Hepatocyte (in vitro differentiated cells): ENCODE measurements around the gene FXR1. TPM values are rescaled to one million over a fixed set of nuclear protein-coding genes. Genes with fewer than 3 reads are reported as not detected.

Experiments used
- DNase-seq: peaks from one replicate; pipeline ENCODE4 v3.0.0-alpha.2; 2016; ENCODE audit warnings: low spot score
- H2AFZ ChIP-seq: fragments of 200-600 bp; sonication (generic); 2 replicates; pipeline ENCODE4 v1.6.0; 2016; ENCODE audit warnings: antibody characterized with exemption, mild to moderate bottlenecking
- H3K27ac ChIP-seq: fragments of 200-600 bp; sonication (generic); 2 replicates; pipeline ENCODE4 v1.5.1; 2016; ENCODE audit warnings: mild to moderate bottlenecking
- H3K27me3 ChIP-seq: fragments of 200-600 bp; sonication (generic); 2 replicates; pipeline ENCODE4 v1.6.1; 2016
- H3K36me3 ChIP-seq: fragments of 200-600 bp; sonication (generic); replicated peaks from 2 replicates; pipeline ENCODE4 v1.5.1; 2016; ENCODE audit warnings: low read depth; ENCODE audit not compliant: insufficient read depth
- H3K4me1 ChIP-seq: fragments of 200-600 bp; sonication (generic); 2 replicates; pipeline ENCODE4 v1.5.1; 2016; ENCODE audit warnings: mild to moderate bottlenecking, moderate library complexity; ENCODE audit not compliant: insufficient read depth
- H3K4me2 ChIP-seq: fragments of 200-600 bp; sonication (generic); 2 replicates; pipeline ENCODE4 v1.6.0; 2016
- H3K4me3 ChIP-seq: fragments of 200-600 bp; sonication (generic); 2 replicates; pipeline ENCODE4 v1.5.1; 2016; ENCODE audit warnings: mild to moderate bottlenecking
- H3K79me2 ChIP-seq: fragments of 200-600 bp; sonication (generic); 2 replicates; pipeline ENCODE4 v1.6.0; 2017; ENCODE audit warnings: mild to moderate bottlenecking
- H3K9me2 ChIP-seq: fragments of 200-600 bp; sonication (generic); replicated peaks from 2 replicates; pipeline ENCODE4 v1.6.0; 2017; ENCODE audit warnings: mild to moderate bottlenecking; ENCODE audit not compliant: insufficient read depth
- H3K9me3 ChIP-seq: fragments of 200-600 bp; sonication (generic); 2 replicates; pipeline ENCODE4 v1.5.1; 2016; ENCODE audit warnings: low read depth, mild to moderate bottlenecking
- H4K20me1 ChIP-seq: fragments of 200-600 bp; sonication (generic); 2 replicates; pipeline ENCODE4 v1.6.0; 2016; ENCODE audit warnings: mild to moderate bottlenecking; ENCODE audit not compliant: insufficient read depth, poor library complexity, severe bottlenecking
- CTCF ChIP-seq: fragments of 200-600 bp; sonication (generic); IDR thresholded peaks from 2 replicates; pipeline ENCODE4 v1.5.1; 2016; ENCODE audit warnings: antibody characterized with exemption, mild to moderate bottlenecking; ENCODE audit not compliant: poor library complexity
- EZH2 ChIP-seq: fragments of 200-600 bp; sonication (generic); IDR thresholded peaks from 2 replicates; pipeline ENCODE4 v1.6.1; 2016; ENCODE audit warnings: antibody characterized with exemption, mild to moderate bottlenecking, borderline replicate concordance
- EZH2phosphoT487 ChIP-seq: fragments of 200-600 bp; sonication (generic); IDR thresholded peaks from one replicate; pipeline ENCODE4 v1.6.1; 2018; ENCODE audit warnings: antibody characterized with exemption, mild to moderate bottlenecking, low read depth, moderate library complexity; ENCODE audit not compliant: unreplicated experiment, severe bottlenecking
- WGBS: methylation state at CpG from one replicate; pipeline ENCODE4 v1.1.6; 2016; ENCODE audit warnings: low lambda C conversion rate; ENCODE audit errors: missing lambda C conversion rate; 5-methylcytosine and 5-hydroxymethylcytosine counted together
- polyA plus RNA-seq: library from polyadenylated mRNA; unstranded; fragments of >200 nt; fragmentation: Nextera tagmentation; extraction: Ambion mirVana; gene quantifications from 2 replicates; pipeline ENCODE4 v1.2.1, GENCODE V29; 2016
- total RNA-seq: library from RNA; depleted of rRNA; stranded (reverse); fragments of >200 nt; gene quantifications from 2 replicates; pipeline ENCODE4 v1.2.3, GENCODE V29; 2014

FXR1 gene
- total and polyA plus RNA-seq, 2 experiments from 2014 or later = 48.4 to 105 TPM

DNA sequence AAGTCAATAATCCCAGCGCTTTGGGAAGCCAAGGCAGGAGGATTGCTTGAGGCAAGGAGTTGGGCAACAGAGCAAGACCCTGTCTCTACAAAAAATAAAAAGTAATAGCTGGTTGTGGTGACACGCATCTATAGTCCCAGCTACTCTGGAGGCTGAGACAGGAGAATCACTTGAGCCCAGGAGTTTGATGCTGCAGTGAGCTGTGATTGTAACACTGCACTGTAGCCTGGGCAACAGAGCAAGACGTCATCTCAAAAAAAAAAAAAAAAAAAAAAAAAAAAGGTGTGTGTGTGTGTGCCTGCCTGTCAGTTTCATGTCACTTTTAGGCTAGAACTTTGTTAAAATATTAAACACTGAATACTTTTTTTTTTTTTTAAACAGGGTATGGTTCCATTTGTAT lies 48.6 kb downstream of the FXR1 start:
- no peaks in the 10 kb centered on the region for H4K20me1 ChIP-seq
- no peaks in the 10 kb centered on the region for H3K9me3 ChIP-seq
- no peaks in the 10 kb centered on the region for H3K79me2 ChIP-seq
- no peak overlapping the region for H3K27ac ChIP-seq
- H2AFZ ChIP-seq = no peak overlapping the region
- H3K9me2 ChIP-seq = no peaks in the 10 kb centered on the region
- no peaks in the 10 kb centered on the region for H3K27me3 ChIP-seq
- no peak overlapping the region for H3K4me3 ChIP-seq
- no peaks in the 10 kb centered on the region for H3K4me1 ChIP-seq
- H3K36me3 ChIP-seq = peaks cover 4% of the 10 kb centered on the region
- no peak for DNase-seq
- TF ChIP-seq EZH2phosphoT487 (no peak), CTCF (no peak)
- WGBS = 87% methylated on average over 3 of the region's 3 CpGs
- no peak overlapping the region for H3K4me2 ChIP-seq

DNA sequence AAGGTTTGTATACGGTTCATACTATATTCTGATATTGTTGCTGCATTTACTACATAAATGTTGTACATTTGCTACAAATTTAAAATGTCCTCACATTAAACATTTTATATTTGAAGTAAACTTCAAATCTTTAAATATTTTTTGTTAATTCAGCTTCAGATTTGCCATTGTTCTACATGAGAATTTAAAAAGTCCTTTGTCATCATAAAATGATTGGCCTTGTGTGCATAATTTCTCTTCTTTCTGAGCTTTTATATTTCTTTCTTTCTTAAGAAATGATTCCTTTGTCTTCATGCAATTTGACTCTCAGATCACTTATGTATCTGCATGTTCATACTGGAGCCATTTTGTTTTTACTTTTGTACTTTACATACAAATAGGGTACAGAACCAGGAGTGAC lies 49.1 kb downstream of the FXR1 start:
- H3K79me2 ChIP-seq = peaks cover 2% of the 10 kb centered on the region
- H3K27me3 ChIP-seq = no peaks in the 10 kb centered on the region
- no peak overlapping the region for H3K4me3 ChIP-seq
- no peak for DNase-seq
- WGBS = 95% methylated on average over 1 of the region's 1 CpG
- H3K27ac ChIP-seq = no peak overlapping the region
- no peaks in the 10 kb centered on the region for H4K20me1 ChIP-seq
- peaks cover 4% of the 10 kb centered on the region for H3K36me3 ChIP-seq
- TF ChIP-seq EZH2phosphoT487 (no peak), CTCF (no peak), EZH2 (no peak)
- H3K9me2 ChIP-seq = no peaks in the 10 kb centered on the region
- no peak overlapping the region for H3K4me2 ChIP-seq
- H3K9me3 ChIP-seq = no peaks in the 10 kb centered on the region
- H3K4me1 ChIP-seq = no peaks in the 10 kb centered on the region
- no peak overlapping the region for H2AFZ ChIP-seq

DNA sequence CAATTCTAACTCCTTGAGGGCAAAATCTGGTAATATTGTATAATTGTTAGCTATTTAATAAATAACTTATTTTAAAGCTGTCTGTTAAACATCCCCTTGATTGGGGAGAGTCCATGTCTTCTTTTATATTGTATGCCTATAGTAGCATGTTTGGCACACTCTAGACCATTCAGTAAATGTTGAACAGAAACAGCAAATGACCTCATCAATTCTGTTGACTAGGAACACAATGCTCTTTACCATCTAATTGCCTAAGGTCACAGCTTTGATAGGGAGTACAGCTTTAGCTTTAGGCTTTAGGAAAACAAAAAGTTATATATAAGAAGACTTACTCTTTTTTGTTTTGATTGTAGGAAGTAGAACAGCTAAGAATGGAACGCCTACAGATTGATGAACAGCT lies 50.1 kb downstream of the FXR1 start:
- Histone ChIP-seq H2AFZ (no peak overlapping the region), H3K4me2 (no peak overlapping the region), H3K27me3 (no peaks in the 10 kb centered on the region), H4K20me1 (no peaks in the 10 kb centered on the region), H3K4me1 (no peaks in the 10 kb centered on the region), H3K36me3 (peaks cover 2% of the 10 kb centered on the region), H3K4me3 (no peak overlapping the region), H3K9me3 (no peaks in the 10 kb centered on the region), H3K9me2 (no peaks in the 10 kb centered on the region), H3K27ac (no peak overlapping the region), H3K79me2 (peaks cover 2% of the 10 kb centered on the region)
- TF ChIP-seq EZH2phosphoT487 (no peak), EZH2 (no peak), CTCF (no peak)
- DNase-seq = no peak
- 87% methylated on average over 1 of the region's 1 CpG for WGBS

GRCh38 chr3:180970931-180971330 lies 58.5 kb downstream of the FXR1 start:
- no peaks in the 10 kb centered on the region for H3K27me3 ChIP-seq

More at GRCh38 chr3:180970931-180971330, 58.5 kb downstream of the FXR1 start:
- Histone ChIP-seq H3K4me1 (no peaks in the 10 kb centered on the region), H3K79me2 (peaks cover 2% of the 10 kb centered on the region), H2AFZ (no peak overlapping the region), H3K9me3 (no peaks in the 10 kb centered on the region), H4K20me1 (no peaks in the 10 kb centered on the region), H3K4me2 (no peak overlapping the region), H3K9me2 (no peaks in the 10 kb centered on the region), H3K36me3 (no peaks in the 10 kb centered on the region), H3K4me3 (no peak overlapping the region), H3K27ac (no peak overlapping the region)
- no peak for DNase-seq
- TF ChIP-seq EZH2 (no peak), EZH2phosphoT487 (no peak), CTCF (no peak)
- WGBS = 98% methylated on average over 6 of the region's 6 CpGs
